ENCODE results near the gene CCDC157. TPM values are rescaled to one million over a fixed set of nuclear protein-coding genes. Genes with fewer than 3 reads are reported as not detected.

The CCDC157 gene
- total and polyA plus RNA-seq, 9 of the 15 experiments (the other 6 are each of a cell fraction or from before 2014, with no cell fraction given): 0.04 to 1.3 (median 0.68) TPM

DNA sequence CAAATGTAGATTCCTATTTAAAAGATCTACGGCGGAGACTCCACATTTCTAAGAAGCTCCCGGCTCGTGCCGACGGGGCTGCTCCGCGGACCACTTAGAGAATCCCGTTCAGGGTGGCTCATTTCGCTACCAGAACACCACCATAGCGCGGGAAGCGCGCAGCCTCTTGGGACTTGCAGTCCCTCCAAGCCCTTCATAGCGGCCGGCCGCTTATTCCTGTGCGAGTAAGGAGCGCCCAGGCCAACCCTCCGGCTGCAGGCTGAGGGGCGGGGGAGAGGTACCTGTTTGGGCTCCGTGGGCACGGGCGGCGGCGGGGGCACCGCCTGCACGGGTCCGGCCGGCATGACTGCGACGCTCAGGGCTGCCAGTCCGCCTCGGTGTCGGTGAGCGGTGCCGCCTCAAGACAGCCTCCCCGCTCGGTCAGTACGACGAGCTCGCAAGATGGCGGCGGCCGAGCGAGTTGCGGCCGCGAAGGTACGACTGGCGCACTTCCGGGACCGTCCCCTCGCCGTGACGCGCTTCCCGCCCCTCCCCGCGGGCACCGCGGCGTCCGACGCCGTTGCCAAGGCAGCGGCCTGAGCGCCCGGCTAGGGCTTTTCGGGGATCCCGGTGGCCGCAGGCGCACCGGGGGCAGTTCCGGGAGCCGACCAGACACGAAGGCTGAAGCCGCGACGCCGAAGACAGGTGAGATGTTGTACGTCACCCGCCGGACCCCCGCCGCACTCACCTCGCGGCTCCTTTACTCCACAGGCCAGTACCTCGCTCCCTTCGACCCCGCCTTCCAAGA, at the start of gene CCDC157, which contains the start of gene SF3A1 (continued):
- TF ChIP-seq ZNF518B (CRISPR knock-in tag; IDR thresholded peaks at IDR 0.05) (no peak), ETV5 (CRISPR knock-in tag; IDR thresholded peaks at IDR 0.05; ENCODE audit: low read depth) (peak; percentile 39; the same call in 1 of the 2 replicates), POLR2G (IDR thresholded peaks at IDR 0.05; ENCODE audit: low read depth, low read length) (peak; percentile 97), MYNN (IDR thresholded peaks at IDR 0.05) (no peak), MYNN (CRISPR knock-in tag; IDR thresholded peaks at IDR 0.05) (no peak), ASH1L (IDR thresholded peaks at IDR 0.05; ENCODE audit: borderline replicate concordance, low read depth, partially characterized antibody) (no peak), POLR2A (conservative IDR thresholded peaks at IDR 0.05) (peak; percentile 89), JUND (IDR thresholded peaks at IDR 0.05; ENCODE audit: borderline replicate concordance, low read depth, low read length) (0 out of 2 replicates have a peak, but pooled peaks have one; percentile 19), JUND (tag; IDR thresholded peaks at IDR 0.05; ENCODE audit: borderline replicate concordance, low read depth, low read length) (no peak), FOXJ2 (tag; IDR thresholded peaks at IDR 0.05) (peak; percentile 92), MIER1 (IDR thresholded peaks at IDR 0.05; ENCODE audit: low read depth) (no peak), ZBTB1 (CRISPR knock-in tag; IDR thresholded peaks at IDR 0.05; ENCODE audit: borderline replicate concordance, low read depth) (no peak)
- TF ChIP-seq, protein P1, sequence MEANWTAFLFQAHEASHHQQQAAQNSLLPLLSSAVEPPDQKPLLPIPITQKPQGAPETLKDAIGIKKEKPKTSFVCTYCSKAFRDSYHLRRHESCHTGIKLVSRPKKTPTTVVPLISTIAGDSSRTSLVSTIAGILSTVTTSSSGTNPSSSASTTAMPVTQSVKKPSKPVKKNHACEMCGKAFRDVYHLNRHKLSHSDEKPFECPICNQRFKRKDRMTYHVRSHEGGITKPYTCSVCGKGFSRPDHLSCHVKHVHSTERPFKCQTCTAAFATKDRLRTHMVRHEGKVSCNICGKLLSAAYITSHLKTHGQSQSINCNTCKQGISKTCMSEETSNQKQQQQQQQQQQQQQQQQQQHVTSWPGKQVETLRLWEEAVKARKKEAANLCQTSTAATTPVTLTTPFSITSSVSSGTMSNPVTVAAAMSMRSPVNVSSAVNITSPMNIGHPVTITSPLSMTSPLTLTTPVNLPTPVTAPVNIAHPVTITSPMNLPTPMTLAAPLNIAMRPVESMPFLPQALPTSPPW (CRISPR knock-in tag; IDR thresholded peaks at IDR 0.05): peak; percentile 96
- TF ChIP-seq, protein P2, sequence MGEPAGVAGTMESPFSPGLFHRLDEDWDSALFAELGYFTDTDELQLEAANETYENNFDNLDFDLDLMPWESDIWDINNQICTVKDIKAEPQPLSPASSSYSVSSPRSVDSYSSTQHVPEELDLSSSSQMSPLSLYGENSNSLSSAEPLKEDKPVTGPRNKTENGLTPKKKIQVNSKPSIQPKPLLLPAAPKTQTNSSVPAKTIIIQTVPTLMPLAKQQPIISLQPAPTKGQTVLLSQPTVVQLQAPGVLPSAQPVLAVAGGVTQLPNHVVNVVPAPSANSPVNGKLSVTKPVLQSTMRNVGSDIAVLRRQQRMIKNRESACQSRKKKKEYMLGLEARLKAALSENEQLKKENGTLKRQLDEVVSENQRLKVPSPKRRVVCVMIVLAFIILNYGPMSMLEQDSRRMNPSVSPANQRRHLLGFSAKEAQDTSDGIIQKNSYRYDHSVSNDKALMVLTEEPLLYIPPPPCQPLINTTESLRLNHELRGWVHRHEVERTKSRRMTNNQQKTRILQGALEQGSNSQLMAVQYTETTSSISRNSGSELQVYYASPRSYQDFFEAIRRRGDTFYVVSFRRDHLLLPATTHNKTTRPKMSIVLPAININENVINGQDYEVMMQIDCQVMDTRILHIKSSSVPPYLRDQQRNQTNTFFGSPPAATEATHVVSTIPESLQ (CRISPR knock-in tag; IDR thresholded peaks at IDR 0.05): no peak
